ENCODE data around the gene FAM222B.

DNA sequence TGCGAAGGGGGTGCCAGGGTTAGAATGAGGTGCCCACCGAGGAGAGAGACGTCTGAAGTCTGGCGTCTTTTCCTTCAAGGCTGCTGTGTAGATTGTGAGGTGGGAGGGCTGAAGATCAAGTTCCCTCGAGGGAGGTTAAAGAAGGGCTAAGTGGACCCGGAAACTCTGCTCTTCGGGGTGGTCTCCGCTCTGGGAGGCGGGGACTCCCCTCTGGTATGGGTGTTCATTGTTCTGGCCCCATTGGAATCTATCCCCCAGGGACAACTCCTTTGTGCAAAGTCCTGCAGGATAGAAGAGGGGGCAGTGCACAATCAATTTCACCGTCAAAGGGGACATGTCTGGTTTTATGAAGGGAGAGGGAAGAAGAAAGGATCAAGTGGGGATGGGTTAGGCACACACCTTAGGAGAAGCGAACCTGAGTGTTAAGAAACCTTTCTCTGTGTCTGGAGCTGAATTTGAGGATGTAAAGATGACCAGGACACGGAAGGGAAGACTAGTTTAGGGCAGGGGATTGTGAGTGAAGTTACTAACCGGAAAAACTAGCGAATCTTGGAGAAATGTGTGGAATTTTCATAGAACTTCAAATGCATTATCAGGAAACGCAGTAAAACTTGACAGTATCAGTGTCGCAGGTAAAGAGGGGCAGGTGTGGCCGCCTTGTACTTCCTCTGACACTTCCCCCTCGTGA lies 124.1 kb downstream of the FAM222B start:
- TF ChIP-seq, protein P1, sequence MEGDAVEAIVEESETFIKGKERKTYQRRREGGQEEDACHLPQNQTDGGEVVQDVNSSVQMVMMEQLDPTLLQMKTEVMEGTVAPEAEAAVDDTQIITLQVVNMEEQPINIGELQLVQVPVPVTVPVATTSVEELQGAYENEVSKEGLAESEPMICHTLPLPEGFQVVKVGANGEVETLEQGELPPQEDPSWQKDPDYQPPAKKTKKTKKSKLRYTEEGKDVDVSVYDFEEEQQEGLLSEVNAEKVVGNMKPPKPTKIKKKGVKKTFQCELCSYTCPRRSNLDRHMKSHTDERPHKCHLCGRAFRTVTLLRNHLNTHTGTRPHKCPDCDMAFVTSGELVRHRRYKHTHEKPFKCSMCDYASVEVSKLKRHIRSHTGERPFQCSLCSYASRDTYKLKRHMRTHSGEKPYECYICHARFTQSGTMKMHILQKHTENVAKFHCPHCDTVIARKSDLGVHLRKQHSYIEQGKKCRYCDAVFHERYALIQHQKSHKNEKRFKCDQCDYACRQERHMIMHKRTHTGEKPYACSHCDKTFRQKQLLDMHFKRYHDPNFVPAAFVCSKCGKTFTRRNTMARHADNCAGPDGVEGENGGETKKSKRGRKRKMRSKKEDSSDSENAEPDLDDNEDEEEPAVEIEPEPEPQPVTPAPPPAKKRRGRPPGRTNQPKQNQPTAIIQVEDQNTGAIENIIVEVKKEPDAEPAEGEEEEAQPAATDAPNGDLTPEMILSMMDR (IDR thresholded peaks at IDR 0.05): no peak
- TF ChIP-seq ZFX (IDR thresholded peaks at IDR 0.05; ENCODE audit: borderline replicate concordance): no peak
